Prostate gland (tissue), 2 donors: Measurements from ENCODE around the gene DSCAML1. TPM values are rescaled to one million over a fixed set of nuclear protein-coding genes. Genes with fewer than 3 reads are reported as not detected.

Experiments
- DNase-seq: peaks from one replicate; pipeline ENCODE4 v3.0.0-alpha.2; 2019; ENCODE audit warnings: low spot score
- H3K27ac ChIP-seq, 2 donors: fragments of 200-600 bp; sonication (generic); 2 replicates each; pipeline ENCODE4 v1.5.1; 2017 to 2019
- H3K27me3 ChIP-seq: fragments of 200-600 bp; sonication (generic); replicated peaks from 2 replicates; pipeline ENCODE4 v1.5.1; 2019; ENCODE audit not compliant: insufficient read depth
- H3K36me3 ChIP-seq, 2 donors: fragments of 200-600 bp; sonication (generic); 1 replicate in 1 of 2; 2 replicates in 1 of 2; pipeline versions ENCODE4 v1.5.1 to v1.8.1; 2017 to 2019
- H3K4me1 ChIP-seq: fragments of 200-600 bp; sonication (generic); replicated peaks from 2 replicates; pipeline ENCODE4 v1.5.1; 2019
- H3K4me3 ChIP-seq, 2 donors: fragments of 200-600 bp; sonication (generic); 2 replicates each; pipeline ENCODE4 v1.5.1; 2017 to 2019
- H3K9me3 ChIP-seq: fragments of 200-600 bp; sonication (generic); 2 replicates; pipeline ENCODE4 v1.5.1; 2017
- CTCF ChIP-seq, 4 experiments: fragments of 200-600 bp in 2 of 4; fragments of 450-650 bp in 2 of 4; sonication (generic) in 2 of 4; IDR thresholded peaks; 1 replicate in 3 of 4; 2 replicates in 1 of 4; pipeline ENCODE4 v1.5.1; 2016 to 2019; ENCODE audit warnings: antibody characterized with exemption in 4 of 4, mild to moderate bottlenecking in 2 of 4, moderate library complexity in 2 of 4
- POLR2A ChIP-seq: fragments of 450-650 bp; IDR thresholded peaks from one replicate; pipeline ENCODE4 v1.6.1; 2016; ENCODE audit warnings: antibody characterized with exemption, mild to moderate bottlenecking
- POLR2AphosphoS5 ChIP-seq: sonication (generic); formaldehyde crosslinking; IDR thresholded peaks from one replicate; pipeline ENCODE4 v1.6.1; 2017; ENCODE audit warnings: antibody characterized with exemption
- WGBS: methylation state at CpG from one replicate; pipeline ENCODE4 v1.1.5; 2018; 5-methylcytosine and 5-hydroxymethylcytosine counted together
- intact Hi-C: fragments of 100-400 bp; cut with DNase I; formaldehyde crosslinking; loops from one replicate; pipeline ENCODE4 v1.14.2; 2022
- total RNA-seq, 2 donors: library from RNA; depleted of rRNA; stranded (reverse); fragments of >200 nt; gene quantifications; one replicate each; pipeline ENCODE4 v1.1.0, GENCODE V29; 2016

DSCAML1 gene
- total RNA-seq, 2 donors from 2014 or later: 0.14 to 2.8 TPM

GRCh38 chr11:117837791-117838190 is 40.8 kb upstream of the DSCAML1 start:
- H3K27ac ChIP-seq: no peak overlapping the region
- no peak overlapping the region for H3K4me3 ChIP-seq
- no peaks in the 10 kb centered on the region for H3K9me3 ChIP-seq
- H3K4me1 ChIP-seq: no peaks in the 10 kb centered on the region
- TF ChIP-seq POLR2AphosphoS5 (no peak), POLR2A (no peak), CTCF (IDR thresholded peaks at IDR 0.05) (no peak)
- intact Hi-C loops: no loop called here
- no peaks in the 10 kb centered on the region for H3K36me3 ChIP-seq
- WGBS: 70% methylated on average over 8 of the region's 8 CpGs
- H3K27me3 ChIP-seq: no peaks in the 10 kb centered on the region
- DNase-seq: no peak

- Histone ChIP-seq H3K9me3 (no peaks in the 10 kb centered on the region), H3K4me1 (no peaks in the 10 kb centered on the region), H3K4me3 (no peak overlapping the region), H3K27me3 (no peaks in the 10 kb centered on the region), H3K27ac (no peak overlapping the region), H3K36me3 (no peaks in the 10 kb centered on the region)
- DNase-seq: no peak
- 73% methylated on average over 18 of the region's 18 CpGs for WGBS
- intact Hi-C loops: no loop called here
- TF ChIP-seq POLR2AphosphoS5 (no peak), POLR2A (no peak), CTCF (IDR thresholded peaks at IDR 0.05) (no peak)
Measured at GRCh38 chr11:117837070-117837776, 40.2 kb upstream of the DSCAML1 start.

GRCh38 chr11:117836077-117836960 is 39.3 kb upstream of the DSCAML1 start:
- H3K27ac ChIP-seq: no peak overlapping the region
- no peaks in the 10 kb centered on the region for H3K4me1 ChIP-seq
- no peaks in the 10 kb centered on the region for H3K9me3 ChIP-seq
- H3K36me3 ChIP-seq: no peaks in the 10 kb centered on the region
- no peak overlapping the region for H3K4me3 ChIP-seq
- intact Hi-C loops: no loop called here
- 82% methylated on average over 14 of the region's 14 CpGs for WGBS
- DNase-seq: no peak
- H3K27me3 ChIP-seq: no peaks in the 10 kb centered on the region
- TF ChIP-seq POLR2A (no peak), POLR2AphosphoS5 (no peak), CTCF (IDR thresholded peaks at IDR 0.05) (no peak)

GRCh38 chr11:117835576-117835975 is 38.6 kb upstream of the DSCAML1 start:
- H3K4me1 ChIP-seq: no peaks in the 10 kb centered on the region
- DNase-seq: no peak
- no peaks in the 10 kb centered on the region for H3K9me3 ChIP-seq
- no peak overlapping the region for H3K4me3 ChIP-seq
- H3K36me3 ChIP-seq: no peaks in the 10 kb centered on the region
- H3K27me3 ChIP-seq: no peaks in the 10 kb centered on the region
- intact Hi-C loops: no loop called here
- 95% methylated on average over 8 of the region's 8 CpGs for WGBS
- TF ChIP-seq POLR2A (no peak), POLR2AphosphoS5 (no peak), CTCF (IDR thresholded peaks at IDR 0.05) (no peak)
- no peak overlapping the region for H3K27ac ChIP-seq
